ENCODE results near the gene HLCS. TPM values are rescaled to one million over a fixed set of nuclear protein-coding genes. Genes with fewer than 3 reads are reported as not detected.

The HLCS gene
- total and polyA plus RNA-seq, 8 donors = 15.9 to 25.3 (median 16.7) TPM

DNA sequence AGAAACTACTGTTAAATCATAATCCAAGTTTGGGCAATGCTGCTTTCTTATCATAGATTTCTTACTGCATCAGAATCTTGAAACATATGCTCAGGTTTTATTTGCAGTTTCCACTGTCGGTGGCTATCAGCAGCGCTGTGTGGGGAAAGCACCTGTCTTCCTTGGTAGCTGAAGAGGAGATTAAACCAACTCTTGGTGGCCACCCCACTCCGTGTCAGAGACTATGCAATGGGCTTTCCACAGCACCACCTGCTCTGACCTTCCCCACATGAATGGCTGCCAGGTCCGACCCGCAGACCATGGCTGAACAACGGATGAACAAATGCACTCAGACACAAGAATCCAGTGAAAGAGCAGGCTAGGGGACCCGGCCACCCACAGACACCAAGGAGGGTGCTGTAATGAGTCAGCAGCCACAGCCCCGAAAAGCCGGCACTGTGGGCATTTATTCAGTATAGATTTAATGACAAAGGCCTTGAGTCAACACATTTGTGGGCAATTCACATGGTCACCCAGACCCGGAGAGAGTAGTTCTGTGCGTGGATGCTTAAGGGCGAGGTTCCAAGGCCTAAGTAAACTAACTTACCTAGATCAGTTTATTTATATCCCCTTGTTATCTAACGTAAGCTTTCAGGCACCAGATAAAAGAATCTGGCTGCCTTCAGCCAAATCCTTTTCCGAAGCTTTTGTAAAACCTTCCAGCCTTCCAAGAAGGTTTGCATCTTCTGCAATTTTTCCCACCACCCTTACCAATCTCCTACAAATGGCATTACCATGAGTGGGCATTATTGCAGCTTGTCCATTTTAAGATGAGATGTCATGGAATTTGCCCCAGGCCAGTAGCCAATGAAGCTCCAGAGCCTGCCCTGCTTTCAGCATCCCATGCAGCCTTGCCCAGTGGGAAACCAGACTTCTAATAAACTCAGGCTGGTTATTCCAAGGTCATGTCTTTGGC is 82.7 kb downstream of the HLCS start:
- TF ChIP-seq, protein P1, sequence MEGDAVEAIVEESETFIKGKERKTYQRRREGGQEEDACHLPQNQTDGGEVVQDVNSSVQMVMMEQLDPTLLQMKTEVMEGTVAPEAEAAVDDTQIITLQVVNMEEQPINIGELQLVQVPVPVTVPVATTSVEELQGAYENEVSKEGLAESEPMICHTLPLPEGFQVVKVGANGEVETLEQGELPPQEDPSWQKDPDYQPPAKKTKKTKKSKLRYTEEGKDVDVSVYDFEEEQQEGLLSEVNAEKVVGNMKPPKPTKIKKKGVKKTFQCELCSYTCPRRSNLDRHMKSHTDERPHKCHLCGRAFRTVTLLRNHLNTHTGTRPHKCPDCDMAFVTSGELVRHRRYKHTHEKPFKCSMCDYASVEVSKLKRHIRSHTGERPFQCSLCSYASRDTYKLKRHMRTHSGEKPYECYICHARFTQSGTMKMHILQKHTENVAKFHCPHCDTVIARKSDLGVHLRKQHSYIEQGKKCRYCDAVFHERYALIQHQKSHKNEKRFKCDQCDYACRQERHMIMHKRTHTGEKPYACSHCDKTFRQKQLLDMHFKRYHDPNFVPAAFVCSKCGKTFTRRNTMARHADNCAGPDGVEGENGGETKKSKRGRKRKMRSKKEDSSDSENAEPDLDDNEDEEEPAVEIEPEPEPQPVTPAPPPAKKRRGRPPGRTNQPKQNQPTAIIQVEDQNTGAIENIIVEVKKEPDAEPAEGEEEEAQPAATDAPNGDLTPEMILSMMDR (IDR thresholded peaks at IDR 0.05) = no peak
- Histone ChIP-seq H3K4me3 (no peak overlapping the region), H3K9me3 (peaks cover 0 to 10% of the 10 kb centered on the region in 2 donors), H3K36me3 (no peaks in the 10 kb centered on the region), H3K27ac (no peak overlapping the region), H3K4me1 (no peaks in the 10 kb centered on the region), H3K27me3 (no peaks in the 10 kb centered on the region)
- DNase-seq = no peak
- no peak for ATAC-seq
- intact Hi-C loops (cut with DNase I) = no loop called here

DNA sequence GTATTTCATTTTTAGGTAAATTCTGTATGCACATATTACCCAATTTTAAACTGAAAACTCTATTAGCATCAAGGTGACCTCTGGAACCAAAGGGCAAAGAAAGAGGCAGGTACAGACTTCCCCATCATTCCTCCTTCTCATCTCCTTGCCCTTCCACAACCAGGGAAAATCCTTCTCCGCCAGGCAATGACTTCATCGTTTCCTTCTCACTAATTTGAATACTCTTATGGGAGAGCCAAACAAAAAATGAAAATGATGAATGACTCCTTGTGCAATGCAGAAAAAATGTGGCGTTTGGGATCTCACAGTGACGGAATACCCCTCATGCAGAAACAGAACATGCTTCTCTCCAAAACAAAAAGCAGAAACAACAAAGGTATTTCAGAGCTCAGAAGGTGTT is 83.7 kb downstream of the HLCS start:
- H3K36me3 ChIP-seq = no peaks in the 10 kb centered on the region
- H3K9me3 ChIP-seq = peaks cover 0 to 16% of the 10 kb centered on the region in 2 donors
- no peak for ATAC-seq
- H3K27ac ChIP-seq = no peak overlapping the region
- H3K27me3 ChIP-seq = no peaks in the 10 kb centered on the region
- intact Hi-C loops (cut with DNase I) = no loop called here
- H3K4me1 ChIP-seq = no peaks in the 10 kb centered on the region
- H3K4me3 ChIP-seq = no peak overlapping the region
- no peak for DNase-seq
- TF ChIP-seq, protein P1 (IDR thresholded peaks at IDR 0.05) = no peak

DNA sequence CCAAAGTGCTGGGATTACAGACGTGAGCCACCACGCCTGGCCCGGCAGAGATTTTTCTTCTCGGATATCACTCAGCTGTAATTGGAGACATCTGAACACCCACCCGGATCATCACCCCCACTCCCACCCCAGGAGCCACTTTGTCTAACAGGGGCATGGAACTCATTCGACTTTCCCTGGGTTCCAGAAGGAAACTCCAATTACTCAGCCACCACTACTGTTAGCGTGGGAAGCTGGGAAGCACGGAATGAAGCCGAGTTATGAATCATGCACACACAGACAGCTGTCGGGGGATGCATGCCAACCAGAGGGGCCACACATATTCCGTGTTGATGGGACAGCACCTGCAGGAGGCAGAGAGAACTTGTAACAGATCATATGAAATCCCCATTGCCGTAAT is 85.2 kb downstream of the HLCS start:
- Histone ChIP-seq H3K27me3 (no peaks in the 10 kb centered on the region), H3K4me3 (no peak overlapping the region), H3K27ac (no peak overlapping the region), H3K36me3 (no peaks in the 10 kb centered on the region), H3K4me1 (no peaks in the 10 kb centered on the region), H3K9me3 (peaks cover 0 to 19% of the 10 kb centered on the region in 2 donors)
- DNase-seq (no peak), ATAC-seq (no peak)
- intact Hi-C loops (cut with DNase I) = no loop called here
- TF ChIP-seq, protein P1 (IDR thresholded peaks at IDR 0.05) = no peak

DNA sequence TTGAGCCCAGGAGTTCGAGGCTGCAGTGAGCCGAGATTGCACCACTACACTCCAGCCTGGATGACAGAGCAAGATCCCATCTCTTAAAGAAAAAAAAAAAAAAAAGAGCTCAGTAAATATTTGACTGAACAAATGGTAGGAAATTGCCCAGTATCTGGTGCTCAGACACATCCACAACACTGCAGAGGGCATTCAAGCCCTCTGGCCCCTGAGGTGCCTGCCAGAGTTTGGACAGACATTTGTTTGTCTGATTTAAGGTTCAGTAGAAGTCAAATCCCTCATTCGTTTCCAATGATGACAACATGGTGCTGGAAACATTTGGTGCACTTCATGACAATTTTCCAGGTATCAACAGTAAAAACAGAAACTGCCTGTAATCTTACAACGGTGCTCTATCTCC is 86.6 kb downstream of the HLCS start:
- no peak for DNase-seq
- no peak for ATAC-seq
- peaks cover 0 to 19% of the 10 kb centered on the region in 2 donors for H3K9me3 ChIP-seq
- TF ChIP-seq, protein P1 (IDR thresholded peaks at IDR 0.05) = no peak
- H3K4me1 ChIP-seq = no peaks in the 10 kb centered on the region
- H3K4me3 ChIP-seq = no peak overlapping the region
- H3K36me3 ChIP-seq = no peaks in the 10 kb centered on the region
- H3K27me3 ChIP-seq = no peaks in the 10 kb centered on the region
- intact Hi-C loops (cut with DNase I) = no loop called here
- no peak overlapping the region for H3K27ac ChIP-seq

DNA sequence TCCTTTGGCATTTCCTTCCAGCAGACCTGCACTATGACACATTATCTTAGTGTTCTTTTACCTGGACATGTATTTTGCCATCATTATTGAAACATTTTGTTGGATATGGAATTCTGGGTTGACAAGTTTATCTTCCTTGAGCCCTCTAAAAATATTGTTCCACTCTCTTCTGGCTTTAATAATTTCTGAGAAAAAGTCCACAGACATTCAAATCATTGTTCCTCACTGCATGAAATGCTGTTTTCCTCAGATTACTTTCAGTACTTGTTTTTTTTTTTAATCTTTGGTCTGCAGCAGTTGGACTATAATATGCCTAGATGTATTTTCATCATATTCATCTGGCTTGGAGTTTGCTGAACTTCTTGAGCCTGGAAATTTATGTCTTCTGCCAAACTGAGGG is 88.7 kb downstream of the HLCS start:
- Histone ChIP-seq H3K4me3 (no peak overlapping the region), H3K4me1 (no peaks in the 10 kb centered on the region), H3K9me3 (peaks cover 0 to 10% of the 10 kb centered on the region in 2 donors), H3K36me3 (no peaks in the 10 kb centered on the region), H3K27me3 (no peaks in the 10 kb centered on the region), H3K27ac (no peak overlapping the region)
- TF ChIP-seq, protein P1 (IDR thresholded peaks at IDR 0.05) = no peak
- ATAC-seq (no peak), DNase-seq (no peak)
- intact Hi-C loops (cut with DNase I) = no loop called here
